HEK293 (cell line): ENCODE results near the gene CATSPERE.

Experiments used
- CTCF ChIA-PET: fragments of 350-600 bp; formaldehyde crosslinking; extraction: SDS; loops from one replicate; lab custom pipeline; 2021; ENCODE audit warnings: antibody characterized with exemption; lab: Yijun Ruan, JAX
- POLR2A ChIA-PET: fragments of 300-600 bp; formaldehyde crosslinking; extraction: SDS; loops from one replicate; lab custom pipeline; 2020; ENCODE audit warnings: antibody characterized with exemption, inconsistent platforms; lab: Yijun Ruan, JAX
- H3K27ac ChIP-seq: fragments of 200-500 bp; sonication (Bioruptor generic); 2 replicates; pipeline ENCODE4 v1.5.1; 2014; ENCODE audit warnings: low read depth, low read length, control low read depth, inconsistent platforms; ENCODE audit errors: extremely low read depth
- H3K36me3 ChIP-seq, 2 experiments: fragments of 200-500 bp in 1 of 2; sonication (Bioruptor generic) in 1 of 2; 1 replicate in 1 of 2; 2 replicates in 1 of 2; pipeline ENCODE4 v1.5.1; 2014 to 2017; ENCODE audit warnings: inconsistent platforms in 2 of 2, low read length in 2 of 2; ENCODE audit not compliant: control insufficient read depth in 2 of 2, insufficient read depth in 1 of 2
- H3K4me1 ChIP-seq: fragments of 200-500 bp; sonication (Bioruptor generic); 2 replicates; pipeline ENCODE4 v1.5.1; 2014; ENCODE audit warnings: mild to moderate bottlenecking, low read length, inconsistent platforms; ENCODE audit not compliant: control insufficient read depth, insufficient read depth
- H3K4me3 ChIP-seq: 2 replicates; pipeline ENCODE4 v1.5.1; 2011; ENCODE audit warnings: low read depth, mild to moderate bottlenecking, control low read depth, low read length, moderate library complexity
- H3K9me3 ChIP-seq: fragments of 200-500 bp; sonication (Bioruptor generic); 2 replicates; pipeline ENCODE4 v1.5.1; 2014; ENCODE audit warnings: low read depth, low read length, inconsistent platforms; ENCODE audit not compliant: control insufficient read depth, insufficient read depth
- EGR2 ChIP-seq: fragments of 450-650 bp; formaldehyde crosslinking; IDR thresholded peaks from 2 replicates; pipeline ENCODE4 v1.5.1; 2016; ENCODE audit warnings: low read depth, missing biosample characterization, missing genetic modification characterization
- HOXC10 ChIP-seq: sonication (generic); formaldehyde crosslinking; IDR thresholded peaks from 2 replicates; pipeline ENCODE4 v1.8.1; 2023; ENCODE audit warnings: mild to moderate bottlenecking, missing genetic modification reagents
- INSM2 ChIP-seq: fragments of 450-650 bp; formaldehyde crosslinking; IDR thresholded peaks from 2 replicates; pipeline ENCODE4 v1.5.1; 2016; ENCODE audit warnings: missing biosample characterization, missing genetic modification characterization
- KLF8 ChIP-seq: fragments of 450-650 bp; formaldehyde crosslinking; IDR thresholded peaks from 2 replicates; pipeline ENCODE4 v1.5.1; 2016; ENCODE audit warnings: missing biosample characterization, missing genetic modification characterization
- PRDM6 ChIP-seq: fragments of 450-650 bp; formaldehyde crosslinking; IDR thresholded peaks from 2 replicates; pipeline ENCODE4 v1.5.1; 2017; ENCODE audit warnings: missing biosample characterization, missing genetic modification characterization
- SP3 ChIP-seq: fragments of 450-650 bp; formaldehyde crosslinking; IDR thresholded peaks from 2 replicates; pipeline ENCODE4 v1.5.1; 2016; ENCODE audit warnings: missing biosample characterization, missing genetic modification characterization
- ZBTB21 ChIP-seq: fragments of 450-650 bp; formaldehyde crosslinking; IDR thresholded peaks from 2 replicates; pipeline ENCODE4 v1.5.1; 2017; ENCODE audit warnings: missing biosample characterization, missing genetic modification characterization
- ZBTB44 ChIP-seq: fragments of 450-650 bp; IDR thresholded peaks from 2 replicates; pipeline ENCODE4 v1.5.1; 2018; ENCODE audit warnings: missing biosample characterization, mild to moderate bottlenecking, missing genetic modification characterization
- ZFP41 ChIP-seq: fragments of 450-650 bp; formaldehyde crosslinking; IDR thresholded peaks from 2 replicates; pipeline ENCODE4 v1.5.1; 2016; ENCODE audit warnings: missing biosample characterization, missing genetic modification characterization, borderline replicate concordance
- ZNF148 ChIP-seq: fragments of 450-650 bp; formaldehyde crosslinking; IDR thresholded peaks from 2 replicates; pipeline ENCODE4 v1.5.0; 2017; ENCODE audit warnings: missing biosample characterization, missing genetic modification characterization, borderline replicate concordance
- ZNF155 ChIP-seq: fragments of 450-650 bp; formaldehyde crosslinking; IDR thresholded peaks from 2 replicates; pipeline ENCODE4 v1.5.1; 2016; ENCODE audit warnings: missing biosample characterization, missing genetic modification characterization
- ZNF223 ChIP-seq: fragments of 450-650 bp; formaldehyde crosslinking; IDR thresholded peaks from 2 replicates; pipeline ENCODE4 v1.5.1; 2016; ENCODE audit warnings: missing biosample characterization, missing genetic modification characterization
- ZNF280C ChIP-seq: fragments of 450-650 bp; formaldehyde crosslinking; IDR thresholded peaks from 2 replicates; pipeline ENCODE4 v1.5.1; 2016; ENCODE audit warnings: missing biosample characterization, missing genetic modification characterization
- ZNF292 ChIP-seq: fragments of 450-650 bp; formaldehyde crosslinking; IDR thresholded peaks from 2 replicates; pipeline ENCODE4 v1.5.1; 2016; ENCODE audit warnings: low read depth, missing biosample characterization, missing genetic modification characterization, borderline replicate concordance
- ZNF426 ChIP-seq: fragments of 450-650 bp; formaldehyde crosslinking; IDR thresholded peaks from 2 replicates; pipeline ENCODE4 v1.5.1; 2017; ENCODE audit warnings: missing biosample characterization, missing genetic modification characterization, mild to moderate bottlenecking, inconsistent platforms, moderate library complexity
- ZNF514 ChIP-seq: fragments of 450-650 bp; formaldehyde crosslinking; IDR thresholded peaks from 2 replicates; pipeline ENCODE4 v1.5.1; 2016; ENCODE audit warnings: missing biosample characterization, missing genetic modification characterization
- ZNF677 ChIP-seq: fragments of 450-650 bp; IDR thresholded peaks from 2 replicates; pipeline ENCODE4 v1.5.0; 2018; ENCODE audit warnings: missing biosample characterization, mild to moderate bottlenecking, missing genetic modification characterization, moderate library complexity

Gene CATSPERE

GRCh38 chr1:244614879-244615278, 153.8 kb downstream of the CATSPERE start (continued):
- TF ChIP-seq ZNF148 (tag by site-specific recombination) (no peak), ZNF514 (tag by site-specific recombination) (no peak), ZNF280C (tag by site-specific recombination) (no peak), ZNF223 (tag by site-specific recombination) (no peak)

GRCh38 chr1:244615301-244615700, 154.2 kb downstream of the CATSPERE start:
- Histone ChIP-seq H3K9me3 (no peaks in the 10 kb centered on the region), H3K27ac (no peak overlapping the region), H3K36me3 (no peaks in the 10 kb centered on the region), H3K4me1 (no peaks in the 10 kb centered on the region), H3K4me3 (no peak overlapping the region)
- CTCF ChIA-PET: interaction anchor here (1.9 to 2.1 kb wide), 2 partner anchors 12 to 181 kb away, joined by 8 to 12 read pairs; no protein-coding TSS in a partner anchor
- no peak for TF ChIP-seq ZBTB21 (tag by site-specific recombination)
- no peak for TF ChIP-seq PRDM6 (tag by site-specific recombination)
- no peak for TF ChIP-seq ZNF677 (tag by site-specific recombination)
- TF ChIP-seq INSM2: no peak
- TF ChIP-seq EGR2 (tag by site-specific recombination): no peak
- TF ChIP-seq KLF8 (tag by site-specific recombination): no peak
- TF ChIP-seq HOXC10 (CRISPR knock-in tag): no peak
- no peak for TF ChIP-seq ZBTB44 (tag by site-specific recombination)
- no peak for TF ChIP-seq ZNF426
- no peak for TF ChIP-seq ZNF155 (tag by site-specific recombination)
- no peak for TF ChIP-seq ZFP41 (tag by site-specific recombination)
- TF ChIP-seq ZNF292 (tag by site-specific recombination): no peak
- TF ChIP-seq SP3 (tag by site-specific recombination): no peak
- TF ChIP-seq, all 188 proteins: peak for 0
- POLR2A ChIA-PET: no interaction called here
